NCI-H1105 treated with DMSO at 0.1 percent for 48 hours (cell line): ENCODE data around the gene EIF4B.

Source experiments
- DNase-seq: peaks from one replicate; lab custom pipeline; 2025; lab: John Stamatoyannopoulos, UW

Gene EIF4B

DNA sequence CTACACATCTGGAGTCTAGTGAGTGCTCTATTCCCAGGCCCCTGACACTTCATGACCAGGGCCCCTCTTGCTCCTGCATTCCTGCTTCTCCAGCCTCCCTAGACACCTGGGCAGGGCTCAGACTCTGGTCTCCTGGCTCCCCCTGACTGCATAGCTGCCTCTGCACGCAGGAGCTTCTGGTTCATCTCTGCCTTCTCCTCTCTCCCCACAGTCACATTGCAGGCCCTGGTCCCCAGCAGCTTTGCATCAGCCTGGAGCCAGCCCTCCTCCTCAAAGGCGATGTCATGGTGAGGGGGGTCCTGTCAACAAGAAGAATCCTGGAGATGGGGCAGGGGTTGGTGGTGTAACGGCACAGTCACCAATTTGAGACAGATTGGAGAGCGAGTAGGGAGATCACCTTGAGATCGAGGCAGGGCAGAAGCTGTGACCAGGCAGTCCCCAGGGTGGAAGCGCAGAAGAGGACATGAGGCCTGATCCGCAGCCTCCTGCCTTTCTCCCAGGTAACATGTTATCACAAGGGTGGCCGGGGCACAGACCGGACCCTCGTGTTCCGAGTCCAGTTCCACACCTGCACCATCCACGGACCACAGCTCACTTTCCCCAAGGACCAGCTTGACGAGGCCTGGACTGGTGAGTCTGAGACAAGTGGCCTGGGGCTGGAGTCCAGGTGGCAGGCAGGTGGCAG lies 51.7 kb downstream of the EIF4B start:
- DNase-seq: no peak

DNA sequence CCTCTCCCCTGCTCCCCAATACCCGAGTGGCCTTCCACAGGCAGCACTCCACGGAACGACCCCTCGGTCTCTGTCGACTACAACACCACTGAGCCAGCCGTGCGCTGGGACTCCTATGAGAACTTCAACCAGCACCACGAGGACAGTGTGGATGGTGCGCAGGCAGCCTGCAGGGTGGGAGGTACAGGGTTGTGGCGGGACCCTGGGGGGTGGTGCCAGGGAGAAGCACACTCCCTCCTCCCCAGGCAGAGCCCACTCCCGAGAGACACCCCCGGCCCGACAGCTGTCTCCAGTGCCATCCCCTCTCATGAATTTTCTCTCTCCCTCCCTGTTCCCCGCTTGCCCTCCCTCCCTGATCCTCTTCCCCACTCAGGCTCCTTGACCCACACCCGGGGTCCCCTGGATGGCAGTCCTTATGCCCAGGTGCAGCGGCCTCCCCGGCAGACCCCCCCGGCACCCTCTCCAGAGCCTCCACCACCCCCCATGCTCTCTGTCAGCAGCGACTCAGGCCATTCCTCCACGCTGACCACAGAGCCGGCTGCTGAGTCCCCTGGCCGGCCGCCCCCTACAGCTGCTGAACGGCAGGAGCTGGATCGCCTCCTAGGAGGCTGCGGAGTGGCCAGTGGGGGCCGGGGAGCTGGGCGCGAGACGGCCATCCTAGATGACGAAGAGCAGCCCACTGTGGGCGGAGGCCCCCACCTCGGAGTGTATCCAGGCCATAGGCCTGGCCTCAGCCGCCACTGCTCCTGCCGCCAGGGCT lies 52.6 kb downstream of the EIF4B start:
- no peak for DNase-seq

- DNase-seq: no peak
These were observed 53.3 kb downstream of the EIF4B start for GRCh38 chr12:53059434-53060063.

GRCh38 chr12:53060064-53060720 lies 53.9 kb downstream of the EIF4B start:
- DNase-seq: no peak

- peak; percentile 78 for DNase-seq
These were observed 54.5 kb downstream of the EIF4B start for GRCh38 chr12:53060721-53061276.

GRCh38 chr12:53061404-53062010 lies 55.3 kb downstream of the EIF4B start:
- peak; percentile 88 for DNase-seq

- no peak for DNase-seq
These were observed 56.0 kb downstream of the EIF4B start for GRCh38 chr12:53062011-53062961.

DNA sequence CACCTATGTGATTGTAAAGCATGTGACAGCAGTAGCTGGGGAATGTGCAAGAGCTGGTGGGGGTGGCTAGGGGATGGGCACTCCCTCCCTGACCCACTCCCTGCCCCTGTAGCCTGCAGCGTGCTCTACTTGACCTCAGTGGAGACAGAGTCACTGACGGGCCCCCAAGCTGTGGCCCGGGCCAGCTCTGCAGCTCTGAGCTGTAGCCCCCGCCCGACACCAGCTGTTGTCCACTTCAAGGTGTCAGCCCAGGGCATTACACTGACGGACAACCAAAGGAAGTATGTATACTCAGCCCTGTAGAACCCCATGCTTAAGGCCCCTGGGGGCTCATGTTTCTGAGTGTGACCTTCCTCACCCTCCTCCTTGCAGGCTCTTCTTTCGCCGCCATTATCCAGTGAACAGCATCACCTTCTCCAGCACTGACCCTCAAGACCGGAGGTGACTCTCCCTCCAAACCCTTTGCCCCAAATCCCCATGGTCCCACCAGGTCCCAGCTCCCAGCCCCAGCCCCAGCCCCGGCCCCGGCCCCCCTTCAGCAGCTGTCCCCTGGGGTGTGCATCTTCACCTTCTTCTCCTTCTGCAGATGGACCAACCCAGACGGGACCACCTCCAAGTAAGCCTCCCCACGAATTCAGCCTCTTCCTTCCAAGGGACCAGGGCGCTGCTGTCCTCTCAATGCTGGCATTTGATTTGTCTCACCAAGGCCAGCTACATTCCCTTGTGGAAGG lies 56.9 kb downstream of the EIF4B start:
- DNase-seq: no peak

- no peak for DNase-seq
These were observed 57.7 kb downstream of the EIF4B start for GRCh38 chr12:53063708-53064612.

GRCh38 chr12:53064613-53065436 lies 58.6 kb downstream of the EIF4B start:
- DNase-seq: no peak

- no peak for DNase-seq
These were observed 59.2 kb downstream of the EIF4B start for GRCh38 chr12:53065470-53065869.

DNA sequence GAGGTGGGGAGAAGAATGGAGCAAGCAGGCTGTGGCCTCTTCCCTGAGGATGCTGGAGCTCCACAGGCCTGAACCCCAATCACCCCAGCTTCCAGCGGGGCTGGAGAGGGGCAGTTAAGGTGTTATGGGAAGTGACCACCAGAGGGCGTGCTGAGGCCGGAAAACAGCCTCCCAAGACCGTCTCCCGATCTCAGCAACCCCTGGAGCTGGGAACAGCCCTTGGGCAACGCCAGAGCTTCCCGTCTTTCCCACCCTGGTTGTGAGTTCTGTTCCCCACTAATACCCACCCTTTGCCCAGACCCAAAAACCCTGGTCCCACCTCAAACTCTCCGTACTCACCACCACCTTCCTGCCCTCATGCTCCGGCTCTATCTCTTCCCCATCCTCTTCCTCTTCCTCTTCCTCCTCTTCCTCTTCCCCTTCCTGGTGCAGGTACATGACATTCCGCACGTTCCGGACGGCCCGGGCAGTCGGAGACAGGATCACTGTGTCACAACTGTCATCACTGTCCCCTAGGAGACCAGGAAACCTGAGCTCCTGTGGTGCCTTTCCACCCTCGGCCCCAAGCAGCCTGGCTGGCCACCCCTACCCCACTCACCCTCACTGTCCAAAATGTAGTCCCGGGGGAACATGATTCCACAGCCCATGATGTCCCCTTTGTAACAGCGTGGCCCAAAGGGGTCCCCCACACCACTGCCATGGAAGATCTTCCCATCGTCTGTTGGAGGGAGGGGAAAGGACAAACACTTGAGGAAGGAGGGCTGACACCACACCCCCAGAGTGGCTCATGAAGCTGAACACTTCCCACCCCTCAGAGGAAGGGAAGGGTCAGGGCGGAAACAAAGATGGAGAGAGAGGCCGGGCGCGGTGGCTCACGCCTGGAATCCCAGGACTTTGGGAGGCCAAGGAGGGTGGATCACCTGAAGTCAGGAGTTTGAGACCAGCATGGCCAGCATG lies 60.0 kb downstream of the EIF4B start:
- peak; percentile 41 for DNase-seq

DNA sequence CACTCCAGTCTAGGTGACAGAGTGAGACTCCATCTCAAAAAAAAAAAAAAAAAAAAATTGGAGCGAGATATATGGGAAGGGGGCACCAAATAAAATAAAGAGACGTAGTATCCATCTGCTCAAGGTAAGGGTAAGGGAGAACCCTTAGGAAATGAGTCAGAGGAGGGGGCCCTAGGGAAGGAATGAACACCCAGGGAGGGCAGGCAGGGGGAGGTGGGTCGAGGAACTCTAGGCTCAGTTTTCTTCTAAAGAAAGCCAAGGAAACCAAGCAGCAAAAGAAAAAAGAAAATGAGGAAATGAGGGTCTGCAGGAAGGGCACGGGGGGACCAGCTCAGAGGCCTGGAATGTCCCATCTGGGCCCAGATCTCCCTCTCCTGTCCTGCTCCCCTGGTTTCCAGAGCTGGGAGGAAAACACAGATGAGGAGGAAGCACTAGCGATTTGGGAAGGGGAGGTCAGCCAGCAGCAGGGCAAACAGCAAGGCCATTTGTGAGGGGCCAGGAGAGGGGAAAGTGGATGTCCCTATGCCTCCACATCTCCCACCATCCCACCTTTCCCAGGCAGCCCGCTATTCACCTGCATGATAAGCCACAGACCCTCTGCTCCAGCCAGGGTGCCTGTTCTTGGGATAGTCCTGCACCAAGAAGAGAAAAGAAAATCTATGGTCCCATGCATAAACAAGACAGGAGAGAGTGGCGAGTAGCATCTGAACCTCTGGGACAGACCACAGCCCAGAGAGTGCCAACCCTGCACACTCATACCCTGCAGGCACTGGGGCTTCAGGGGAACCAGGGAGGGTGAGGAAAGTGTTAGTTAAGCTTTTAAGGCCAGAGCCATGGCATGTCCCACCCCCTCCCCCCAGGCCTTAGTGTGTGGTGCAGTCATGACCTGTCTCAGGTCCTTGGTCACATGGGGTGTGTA lies 61.1 kb downstream of the EIF4B start:
- DNase-seq: no peak

- DNase-seq: no peak
These were observed 61.9 kb downstream of the EIF4B start for GRCh38 chr12:53067993-53068770.
